Common myeloid progenitor, CD34-positive (primary cell): ENCODE data around the gene MYO10.

Source experiments
- CTCF ChIA-PET: fragments of 350-600 bp; sonication (Branson Sonifier 250); formaldehyde crosslinking; loops from one replicate; lab custom pipeline; 2021; ENCODE audit warnings: antibody characterized with exemption; lab: Charles Lee
- POLR2A ChIA-PET: fragments of 350-600 bp; sonication (Branson Sonifier 250); formaldehyde crosslinking; loops from one replicate; lab custom pipeline; 2021; ENCODE audit warnings: antibody characterized with exemption; lab: Charles Lee
- DNase-seq, 3 donors: peaks; one replicate each; pipeline versions ENCODE4 v3.0.0 to v3.0.0-alpha.2; 2013
- H3K27ac ChIP-seq, 2 experiments: 1 replicate in 1 of 2; 2 replicates in 1 of 2; pipeline ENCODE4 v1.7.0; 2013; ENCODE audit warnings: inconsistent platforms in 2 of 2, low read length in 2 of 2, mild to moderate bottlenecking in 2 of 2, low read depth in 1 of 2, moderate library complexity in 1 of 2; ENCODE audit not compliant: severe bottlenecking in 2 of 2, insufficient read depth in 1 of 2, poor library complexity in 1 of 2
- H3K27me3 ChIP-seq, 5 experiments: replicated peaks in 2 of 5; 1 replicate in 3 of 5; 2 replicates in 2 of 5; pipeline versions ENCODE4 v1.6.1 to v1.7.0; 2013; ENCODE audit warnings: low read length in 4 of 5, mild to moderate bottlenecking in 2 of 5, moderate library complexity in 2 of 5, inconsistent platforms in 1 of 5; ENCODE audit not compliant: insufficient read depth in 5 of 5, control insufficient read depth in 4 of 5
- H3K36me3 ChIP-seq, 4 experiments: 1 replicate in 2 of 4; 2 replicates in 2 of 4; pipeline versions ENCODE4 v1.6.1 to v1.7.0; 2013; ENCODE audit warnings: low read length in 3 of 4, control low read depth in 1 of 4, mild to moderate bottlenecking in 1 of 4; ENCODE audit not compliant: control insufficient read depth in 4 of 4, insufficient read depth in 4 of 4
- H3K4me1 ChIP-seq, 4 experiments: 1 replicate in 3 of 4; 2 replicates in 1 of 4; pipeline versions ENCODE4 v1.6.1 to v1.7.1; 2013; ENCODE audit warnings: low read length in 3 of 4, mild to moderate bottlenecking in 3 of 4, control low read depth in 1 of 4, inconsistent platforms in 1 of 4, moderate library complexity in 1 of 4; ENCODE audit not compliant: control insufficient read depth in 4 of 4, insufficient read depth in 4 of 4; ENCODE audit errors: control extremely low read depth in 1 of 4
- H3K4me3 ChIP-seq, 7 experiments: 1 replicate in 4 of 7; 2 replicates in 3 of 7; pipeline versions ENCODE4 v1.5.1 to v1.7.0; 2013; ENCODE audit warnings: mild to moderate bottlenecking in 7 of 7, low read length in 6 of 7, moderate library complexity in 6 of 7, inconsistent platforms in 2 of 7, low read depth in 2 of 7, control low read depth in 1 of 7; ENCODE audit not compliant: insufficient read depth in 4 of 7, control insufficient read depth in 1 of 7; ENCODE audit errors: extremely low read depth in 1 of 7
- H3K9me3 ChIP-seq, 5 experiments: 1 replicate in 4 of 5; 2 replicates in 1 of 5; pipeline versions ENCODE4 v1.6.1 to v1.7.1; 2013; ENCODE audit warnings: low read length in 4 of 5, mild to moderate bottlenecking in 2 of 5, inconsistent platforms in 1 of 5, low read depth in 1 of 5, moderate library complexity in 1 of 5; ENCODE audit not compliant: control insufficient read depth in 4 of 5, insufficient read depth in 2 of 5; ENCODE audit errors: control extremely low read depth in 1 of 5
- WGBS: methylation state at CpG from one replicate; pipeline ENCODE4 v1.1.5; 2013; ENCODE audit not compliant: insufficient coverage; 5-methylcytosine and 5-hydroxymethylcytosine counted together

MYO10 gene

DNA sequence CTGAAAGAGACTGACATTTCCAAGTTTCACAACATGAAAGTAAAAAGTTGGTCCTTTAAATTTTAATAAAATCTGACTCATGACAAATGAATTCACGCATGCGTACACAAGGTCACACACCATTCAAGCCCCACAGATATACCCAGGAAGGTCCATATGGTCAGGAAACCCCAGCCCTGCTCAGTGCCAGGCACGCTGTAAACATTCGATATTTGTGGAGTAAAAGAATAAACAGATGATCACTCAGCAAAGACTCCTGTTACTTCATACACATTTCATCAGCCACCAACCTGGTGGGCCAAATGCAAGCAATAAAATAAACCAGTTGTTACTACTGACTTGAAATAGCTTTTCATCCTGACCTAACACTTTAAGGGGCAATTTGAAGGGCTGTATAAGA is 161.3 kb downstream of the MYO10 start:
- Histone ChIP-seq H3K9me3 (no peaks in the 10 kb centered on the region), H3K27me3 (no peaks in the 10 kb centered on the region), H3K36me3 (no peaks in the 10 kb centered on the region), H3K4me3 (no peak overlapping the region), H3K4me1 (no peaks in the 10 kb centered on the region), H3K27ac (no peak overlapping the region)
- ChIA-PET CTCF (no interaction called here), POLR2A (no interaction called here)
- 93% methylated on average over 2 of the region's 4 CpGs for WGBS
- DNase-seq, result no peak

DNA sequence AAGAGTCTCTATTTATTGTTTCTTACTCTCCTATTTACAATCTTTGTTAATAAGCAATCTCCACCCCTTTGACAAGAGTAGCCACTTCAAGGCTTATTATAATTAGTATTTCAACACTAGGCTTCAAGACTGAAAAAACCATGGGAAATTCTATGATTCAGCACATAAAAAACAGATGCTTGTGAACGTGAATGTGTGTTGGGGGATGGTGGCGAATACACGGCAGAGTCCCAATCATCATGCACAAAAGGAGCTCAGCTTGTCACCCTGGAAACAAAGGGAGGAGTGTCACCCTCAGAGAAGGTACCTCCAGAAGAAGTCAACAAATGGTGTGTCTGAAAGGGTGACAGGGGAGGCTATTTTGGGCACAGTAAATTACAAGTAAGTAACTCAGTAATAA is 162.1 kb downstream of the MYO10 start:
- Histone ChIP-seq H3K4me1 (no peaks in the 10 kb centered on the region), H3K27ac (no peak overlapping the region), H3K9me3 (no peaks in the 10 kb centered on the region), H3K4me3 (no peak overlapping the region), H3K36me3 (no peaks in the 10 kb centered on the region), H3K27me3 (no peaks in the 10 kb centered on the region)
- CTCF ChIA-PET, result no interaction called here
- no peak for DNase-seq
- POLR2A ChIA-PET, result no interaction called here
- 94% methylated on average over 3 of the region's 3 CpGs for WGBS

DNA sequence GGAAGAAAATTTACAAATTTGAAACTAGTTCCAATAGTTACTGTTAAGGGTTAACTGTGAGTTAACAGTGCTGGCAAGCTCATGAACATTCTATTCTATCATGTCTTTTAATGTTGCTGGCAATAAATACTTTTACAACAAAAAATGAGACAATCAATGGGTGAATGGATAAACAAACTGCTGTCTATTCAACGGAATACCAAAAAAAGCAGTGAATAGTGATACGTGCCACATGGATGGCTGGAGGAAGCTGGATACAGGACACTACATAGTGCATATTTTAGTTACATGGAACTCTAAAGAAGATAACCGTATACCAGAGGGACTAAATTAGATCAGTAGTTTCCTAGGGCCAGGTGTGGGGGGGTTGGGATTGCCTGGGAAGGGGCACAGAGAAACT is 163.5 kb downstream of the MYO10 start:
- DNase-seq, result no peak
- ChIA-PET POLR2A (no interaction called here), CTCF (no interaction called here)
- no peak overlapping the region for H3K27ac ChIP-seq
- no peaks in the 10 kb centered on the region for H3K36me3 ChIP-seq
- WGBS, result 80% methylated on average over 1 of the region's 3 CpGs
- no peaks in the 10 kb centered on the region for H3K4me1 ChIP-seq
- no peaks in the 10 kb centered on the region for H3K9me3 ChIP-seq
- no peak overlapping the region for H3K4me3 ChIP-seq
- no peaks in the 10 kb centered on the region for H3K27me3 ChIP-seq

DNA sequence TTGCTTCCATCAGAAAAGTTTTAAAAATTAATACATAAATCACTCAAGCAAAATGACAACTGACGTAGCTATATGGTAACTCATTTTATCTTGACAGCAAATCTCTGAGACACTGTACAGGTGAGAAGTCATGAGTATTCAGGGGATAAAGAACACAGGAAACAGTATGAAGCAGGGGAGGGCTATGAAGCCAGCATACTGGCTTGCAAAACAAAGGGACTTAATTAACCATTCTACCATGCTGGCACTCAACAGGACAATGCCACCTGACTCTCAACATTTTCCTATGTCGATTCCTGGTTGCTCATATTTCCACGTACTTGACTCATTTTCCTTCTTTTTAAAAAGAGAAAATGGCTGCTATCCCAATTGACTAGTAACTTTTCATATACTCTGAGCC is 167.9 kb downstream of the MYO10 start:
- POLR2A ChIA-PET, result no interaction called here
- CTCF ChIA-PET, result interaction anchor here (0.8 kb wide), 1 partner anchor 9 kb away, joined by 3 read pairs; no protein-coding TSS in a partner anchor
- no peaks in the 10 kb centered on the region for H3K9me3 ChIP-seq
- WGBS, result 100% methylated on average over 2 of the region's 3 CpGs
- H3K4me3 ChIP-seq, result no peak overlapping the region
- DNase-seq, result no peak
- no peaks in the 10 kb centered on the region for H3K36me3 ChIP-seq
- no peaks in the 10 kb centered on the region for H3K27me3 ChIP-seq
- no peak overlapping the region for H3K27ac ChIP-seq
- no peaks in the 10 kb centered on the region for H3K4me1 ChIP-seq

DNA sequence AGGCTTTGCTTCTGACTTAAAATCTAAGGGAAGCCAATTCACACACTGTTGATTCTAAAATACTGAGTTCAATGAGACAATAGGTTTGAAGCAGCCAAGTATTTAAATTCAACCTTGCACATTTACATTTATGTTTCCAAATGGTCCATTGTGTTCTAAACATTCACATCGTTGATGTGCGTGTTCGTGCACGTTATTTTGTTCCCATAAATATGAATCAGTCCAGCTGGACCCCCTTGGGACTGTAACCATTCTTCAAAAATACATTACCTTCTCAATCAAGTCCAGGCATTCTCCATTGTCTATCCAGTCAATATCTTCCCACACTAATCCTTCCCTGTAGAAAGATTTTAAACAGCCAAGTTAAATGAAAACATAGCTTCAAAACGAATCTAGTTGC is 172.9 kb downstream of the MYO10 start:
- no peaks in the 10 kb centered on the region for H3K36me3 ChIP-seq
- 97% methylated on average over 4 of the region's 5 CpGs for WGBS
- no peak overlapping the region for H3K4me3 ChIP-seq
- DNase-seq, result no peak
- no peaks in the 10 kb centered on the region for H3K9me3 ChIP-seq
- CTCF ChIA-PET, result no interaction called here
- H3K4me1 ChIP-seq, result peaks cover 2 to 11% (median 8%) of the 10 kb centered on the region in 4 experiments
- no peak overlapping the region for H3K27ac ChIP-seq
- no peaks in the 10 kb centered on the region for H3K27me3 ChIP-seq
- POLR2A ChIA-PET, result no interaction called here

DNA sequence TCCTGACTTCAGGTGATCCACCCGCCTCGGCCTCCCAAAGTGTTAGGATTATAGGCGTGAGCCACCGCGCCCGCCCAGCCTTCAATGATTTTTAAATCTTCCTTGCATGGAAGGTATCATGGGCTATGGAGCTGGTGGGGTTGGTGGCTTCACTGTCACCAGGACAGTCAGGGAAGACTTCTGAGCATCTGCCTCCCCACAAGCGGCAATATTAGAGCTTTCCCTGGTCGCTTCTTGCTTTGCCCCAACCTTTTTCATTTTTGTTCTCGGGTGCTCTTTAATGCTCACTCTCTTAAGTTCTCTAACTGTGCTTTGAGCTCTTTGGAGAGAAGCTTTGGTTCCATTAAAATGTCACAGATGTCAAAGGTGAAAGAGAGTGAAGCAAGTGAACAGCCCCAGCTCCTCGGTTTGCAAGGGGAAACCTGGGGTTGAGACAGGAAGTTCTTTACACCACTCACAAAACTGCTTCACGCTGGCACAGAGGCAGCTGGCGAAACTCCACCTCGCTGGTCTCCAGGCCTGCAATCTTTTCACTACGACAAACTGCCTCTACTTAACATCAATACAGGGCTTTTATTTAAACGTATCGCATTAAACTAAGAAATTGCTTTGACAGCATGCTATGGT is 176.8 kb downstream of the MYO10 start:
- H3K36me3 ChIP-seq, result no peaks in the 10 kb centered on the region
- no peak overlapping the region for H3K27ac ChIP-seq
- no peak overlapping the region for H3K4me3 ChIP-seq
- H3K9me3 ChIP-seq, result no peaks in the 10 kb centered on the region
- WGBS, result 78% methylated on average over 10 of the region's 16 CpGs
- CTCF ChIA-PET, result interaction anchor here (0.9 to 2.1 kb wide), 3 partner anchors 9 to 431 kb away, joined by 3 to 6 read pairs (median 3); no protein-coding TSS in a partner anchor
- no peaks in the 10 kb centered on the region for H3K27me3 ChIP-seq
- DNase-seq, result peak; percentile 31 to 74 (median 73)
- POLR2A ChIA-PET, result interaction anchor here (0.9 kb wide), 1 partner anchor 10 kb away, joined by 3 read pairs; no protein-coding TSS in a partner anchor
- peaks cover 2 to 11% (median 8%) of the 10 kb centered on the region in 4 experiments for H3K4me1 ChIP-seq

DNA sequence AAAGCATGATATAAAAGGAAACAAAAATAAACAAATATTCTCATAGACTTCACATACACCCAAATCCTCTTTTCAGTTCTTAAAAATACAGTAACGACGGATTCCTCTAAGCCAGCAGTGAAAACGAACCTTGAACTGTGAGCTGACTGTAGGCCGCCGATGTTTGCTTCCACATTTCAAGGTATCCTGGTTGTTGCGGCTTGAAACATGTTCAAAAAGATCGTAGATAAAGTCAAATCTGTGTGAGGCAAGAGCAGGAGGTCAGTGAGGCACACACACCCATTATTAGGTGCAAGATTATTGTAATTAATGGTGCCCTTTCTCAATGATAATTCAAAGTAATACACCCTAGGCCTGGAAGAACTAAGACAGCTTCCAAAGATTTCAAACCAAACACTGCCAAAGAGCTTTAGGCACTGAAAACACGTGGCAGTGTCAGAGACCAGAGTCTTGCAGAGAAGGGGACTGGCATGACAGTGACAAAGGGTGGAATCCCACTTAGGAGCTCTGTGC is 178.0 kb downstream of the MYO10 start:
- ChIA-PET CTCF (interaction anchor here (2.1 kb wide), 1 partner anchor 432 kb away, joined by 6 read pairs; no protein-coding TSS in a partner anchor), POLR2A (no interaction called here)
- H3K4me3 ChIP-seq, result no peak overlapping the region
- H3K4me1 ChIP-seq, result peaks cover 2 to 11% (median 8%) of the 10 kb centered on the region in 4 experiments
- no peak overlapping the region for H3K27ac ChIP-seq
- no peaks in the 10 kb centered on the region for H3K27me3 ChIP-seq
- no peaks in the 10 kb centered on the region for H3K9me3 ChIP-seq
- no peak for DNase-seq
- WGBS, result 93% methylated on average over 7 of the region's 8 CpGs
- no peaks in the 10 kb centered on the region for H3K36me3 ChIP-seq
